HFFc6 (cell line): ENCODE measurements around the gene CCL25. TPM values are rescaled to one million over a fixed set of nuclear protein-coding genes. Genes with fewer than 3 reads are reported as not detected.

Source experiments
- DNase-seq: peaks from one replicate; pipeline ENCODE4 v3.0.0-alpha.2; 2018
- H3K27ac Mint-ChIP-seq: 2 replicates; pipeline ENCODE4 v1.8.0; 2020; ENCODE audit warnings: mild to moderate bottlenecking, mixed read lengths
- H3K27me3 Mint-ChIP-seq: 2 replicates; pipeline ENCODE4 v1.8.0; 2021; ENCODE audit warnings: mild to moderate bottlenecking, moderate library complexity, mixed read lengths; ENCODE audit not compliant: insufficient read depth
- H3K36me3 Mint-ChIP-seq: 2 replicates; pipeline ENCODE4 v1.8.0; 2021; ENCODE audit warnings: low read depth, mixed read lengths
- H3K4me1 Mint-ChIP-seq: 2 replicates; pipeline ENCODE4 v1.8.0; 2020; ENCODE audit warnings: low read depth, mixed read lengths
- H3K4me3 Mint-ChIP-seq: 2 replicates; pipeline ENCODE4 v1.8.0; 2020; ENCODE audit warnings: mild to moderate bottlenecking, moderate library complexity, mixed read lengths
- H3K9me3 Mint-ChIP-seq: 2 replicates; pipeline ENCODE4 v1.8.0; 2020; ENCODE audit warnings: mild to moderate bottlenecking, mixed read lengths
- total RNA-seq, 6 experiments: library from RNA; stranded (reverse); fragmentation: NEBNext Ultra II Directional; extraction: Animal tissue kit (Norgen Biotek cat#: 25700); gene quantifications; 2 replicates in 1 of 6; 3 replicates in 5 of 6; pipeline ENCODE4 v1.2.3, GENCODE V29; 2021
- TF ChIP-seq, protein P1 (sequence below): fragments of 200-600 bp; sonication (generic); IDR thresholded peaks from 2 replicates; pipeline ENCODE4 v1.5.0; 2021; ENCODE audit warnings: antibody characterized with exemption, mild to moderate bottlenecking

CCL25 gene
- total RNA-seq, 6 experiments from 2014 or later = not detected

GRCh38 chr19:8084152-8084551 lies 31.6 kb downstream of the CCL25 start:
- DNase-seq = no peak

DNA sequence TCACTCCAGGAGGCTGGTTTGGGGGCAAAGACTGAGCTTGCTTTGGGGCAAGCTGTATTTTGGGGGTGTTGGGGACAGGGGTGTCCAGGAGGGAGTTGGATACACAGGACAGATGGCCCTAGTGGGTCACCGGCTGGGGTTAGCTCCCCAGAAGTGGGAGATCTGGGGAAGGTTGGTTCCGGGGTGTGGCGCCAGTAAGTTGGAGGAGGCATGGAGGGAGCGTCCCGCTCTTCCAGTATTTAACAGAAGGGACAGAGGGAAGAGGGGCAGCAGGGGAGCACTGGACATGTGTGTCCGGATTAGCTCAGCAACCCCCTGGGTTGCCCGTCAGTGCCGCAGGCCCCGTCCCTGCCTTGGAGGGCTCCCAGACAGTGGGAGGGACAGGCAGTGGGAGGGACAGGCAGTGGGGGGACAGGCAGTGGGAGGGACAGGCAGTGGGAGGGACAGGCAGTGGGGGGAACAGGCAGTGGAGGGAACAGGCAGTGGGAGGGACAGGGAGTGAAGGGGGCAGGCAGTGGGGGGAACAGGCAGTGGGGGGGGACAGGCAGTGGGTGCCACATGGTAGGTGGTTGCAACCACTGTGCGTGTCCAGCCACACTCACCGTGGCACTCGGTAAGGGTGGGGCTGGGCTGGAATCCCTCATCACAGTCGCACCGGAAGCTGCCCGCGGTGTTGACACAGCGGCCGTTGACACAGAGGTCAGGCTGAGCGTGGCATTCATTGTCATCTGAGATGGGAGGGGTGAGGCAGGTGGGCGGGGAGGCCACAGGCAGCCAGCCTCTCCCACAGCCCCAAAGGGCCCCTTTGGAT lies 33.2 kb downstream of the CCL25 start:
- Mint-ChIP-seq H3K27me3 (peaks cover 3% of the 10 kb centered on the region), H3K27ac (no peak overlapping the region), H3K36me3 (no peaks in the 10 kb centered on the region), H3K4me1 (no peaks in the 10 kb centered on the region), H3K4me3 (no peak overlapping the region), H3K9me3 (peaks cover 4% of the 10 kb centered on the region; the same call in 1 of the 2 replicates)
- TF ChIP-seq, protein P1, sequence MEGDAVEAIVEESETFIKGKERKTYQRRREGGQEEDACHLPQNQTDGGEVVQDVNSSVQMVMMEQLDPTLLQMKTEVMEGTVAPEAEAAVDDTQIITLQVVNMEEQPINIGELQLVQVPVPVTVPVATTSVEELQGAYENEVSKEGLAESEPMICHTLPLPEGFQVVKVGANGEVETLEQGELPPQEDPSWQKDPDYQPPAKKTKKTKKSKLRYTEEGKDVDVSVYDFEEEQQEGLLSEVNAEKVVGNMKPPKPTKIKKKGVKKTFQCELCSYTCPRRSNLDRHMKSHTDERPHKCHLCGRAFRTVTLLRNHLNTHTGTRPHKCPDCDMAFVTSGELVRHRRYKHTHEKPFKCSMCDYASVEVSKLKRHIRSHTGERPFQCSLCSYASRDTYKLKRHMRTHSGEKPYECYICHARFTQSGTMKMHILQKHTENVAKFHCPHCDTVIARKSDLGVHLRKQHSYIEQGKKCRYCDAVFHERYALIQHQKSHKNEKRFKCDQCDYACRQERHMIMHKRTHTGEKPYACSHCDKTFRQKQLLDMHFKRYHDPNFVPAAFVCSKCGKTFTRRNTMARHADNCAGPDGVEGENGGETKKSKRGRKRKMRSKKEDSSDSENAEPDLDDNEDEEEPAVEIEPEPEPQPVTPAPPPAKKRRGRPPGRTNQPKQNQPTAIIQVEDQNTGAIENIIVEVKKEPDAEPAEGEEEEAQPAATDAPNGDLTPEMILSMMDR = no peak
- no peak for DNase-seq

More at GRCh38 chr19:8084152-8084551, 31.6 kb downstream of the CCL25 start:
- H3K4me3 Mint-ChIP-seq = no peak overlapping the region
- H3K36me3 Mint-ChIP-seq = no peaks in the 10 kb centered on the region
- H3K4me1 Mint-ChIP-seq = no peaks in the 10 kb centered on the region
- H3K27ac Mint-ChIP-seq = no peak overlapping the region
- H3K9me3 Mint-ChIP-seq = no peaks in the 10 kb centered on the region; the same call in 1 of the 2 replicates
- H3K27me3 Mint-ChIP-seq = peaks cover 9% of the 10 kb centered on the region
- TF ChIP-seq, protein P1 = no peak

- TF ChIP-seq, protein P1 = no peak
- no peak overlapping the region for H3K4me3 Mint-ChIP-seq
- H3K36me3 Mint-ChIP-seq = no peaks in the 10 kb centered on the region
- peaks cover 3% of the 10 kb centered on the region for H3K27me3 Mint-ChIP-seq
- no peaks in the 10 kb centered on the region for H3K4me1 Mint-ChIP-seq
- H3K27ac Mint-ChIP-seq = no peak overlapping the region
- no peak for DNase-seq
- peaks cover 4% of the 10 kb centered on the region; the same call in 1 of the 2 replicates for H3K9me3 Mint-ChIP-seq
Observed at GRCh38 chr19:8086849-8087248, 34.3 kb downstream of the CCL25 start.

DNA sequence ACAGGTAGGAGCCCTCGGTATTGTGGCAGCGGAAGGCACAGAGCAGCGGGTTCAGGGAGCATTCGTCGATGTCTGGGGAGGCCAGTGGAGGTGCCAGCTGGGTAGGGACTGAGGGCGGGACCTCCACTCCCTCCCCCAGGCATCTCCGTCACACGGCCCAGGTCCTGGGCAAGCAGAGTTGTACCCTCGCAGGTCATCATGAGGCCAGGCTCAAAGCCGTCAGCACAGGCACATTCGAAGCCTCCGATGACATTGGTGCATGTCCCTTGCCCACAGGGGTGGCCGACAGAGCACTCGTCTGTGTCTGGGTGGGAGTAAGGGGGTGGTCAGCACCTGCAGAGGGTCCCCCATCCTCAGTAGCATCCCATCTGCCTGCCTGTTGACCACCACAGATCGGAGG lies 35.3 kb downstream of the CCL25 start:
- Mint-ChIP-seq H3K4me1 (no peaks in the 10 kb centered on the region), H3K27me3 (peaks cover 3% of the 10 kb centered on the region)

DNA sequence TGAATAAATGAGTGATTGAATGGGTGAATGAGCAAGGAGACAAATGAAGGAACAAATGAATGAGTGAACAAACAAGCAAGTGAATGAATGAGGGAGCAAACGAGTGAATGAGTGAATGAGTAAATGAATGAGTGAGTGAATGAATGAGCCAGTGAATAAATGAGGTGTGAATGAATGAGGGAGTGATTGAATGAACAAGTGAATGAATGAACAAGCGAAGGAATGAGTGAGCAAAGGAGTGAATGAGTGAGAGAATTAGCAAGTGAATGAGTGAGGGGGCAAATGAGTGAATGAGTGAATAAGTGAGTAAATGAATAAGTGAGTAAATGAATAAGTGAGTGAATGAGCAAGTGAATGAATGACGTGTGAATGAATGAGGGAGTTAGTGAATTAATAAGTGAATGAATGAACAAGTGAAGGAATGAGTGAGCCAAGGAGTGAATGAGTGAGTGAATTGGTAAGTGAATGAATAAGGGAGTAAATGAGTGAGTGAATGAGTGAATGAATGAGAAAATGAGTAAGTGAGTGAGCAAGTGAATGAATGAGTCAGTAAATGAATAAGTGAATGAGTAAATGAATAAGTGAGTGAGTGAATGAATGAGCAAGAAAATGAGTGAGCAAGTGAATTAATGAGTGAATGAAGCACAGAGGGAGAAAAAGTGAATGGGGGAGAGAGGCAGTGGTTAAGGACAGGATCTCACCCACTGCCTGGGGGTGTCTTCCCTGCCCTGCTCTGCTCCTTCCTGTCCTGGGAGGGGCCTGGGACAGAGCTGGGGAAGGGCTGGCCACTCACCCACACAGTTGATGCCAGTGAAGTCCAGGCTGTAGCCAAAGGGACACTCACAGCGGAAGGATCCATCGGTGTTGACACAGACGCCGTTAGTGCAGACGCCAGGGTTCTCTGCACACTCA lies 36.4 kb downstream of the CCL25 start:
- TF ChIP-seq, protein P1 = no peak
- DNase-seq = no peak
- Mint-ChIP-seq H3K4me1 (no peaks in the 10 kb centered on the region), H3K9me3 (peaks cover 11% of the 10 kb centered on the region), H3K27ac (no peak overlapping the region), H3K4me3 (no peak overlapping the region), H3K27me3 (peaks cover 7% of the 10 kb centered on the region), H3K36me3 (no peaks in the 10 kb centered on the region)

More for the DNA sequence above, 35.3 kb downstream of the CCL25 start:
- peaks cover 4% of the 10 kb centered on the region; the same call in 1 of the 2 replicates for H3K9me3 Mint-ChIP-seq
- no peak for DNase-seq
- no peak overlapping the region for H3K4me3 Mint-ChIP-seq
- H3K27ac Mint-ChIP-seq = no peak overlapping the region
- TF ChIP-seq, protein P1 = no peak
- H3K36me3 Mint-ChIP-seq = no peaks in the 10 kb centered on the region
